Measurements from ENCODE around the gene ZNF329. TPM values are rescaled to one million over a fixed set of nuclear protein-coding genes. Genes with fewer than 3 reads are reported as not detected.

Gene ZNF329
- total RNA-seq, 2 donors from 2014 or later, result 16.7 to 24.7 TPM

DNA sequence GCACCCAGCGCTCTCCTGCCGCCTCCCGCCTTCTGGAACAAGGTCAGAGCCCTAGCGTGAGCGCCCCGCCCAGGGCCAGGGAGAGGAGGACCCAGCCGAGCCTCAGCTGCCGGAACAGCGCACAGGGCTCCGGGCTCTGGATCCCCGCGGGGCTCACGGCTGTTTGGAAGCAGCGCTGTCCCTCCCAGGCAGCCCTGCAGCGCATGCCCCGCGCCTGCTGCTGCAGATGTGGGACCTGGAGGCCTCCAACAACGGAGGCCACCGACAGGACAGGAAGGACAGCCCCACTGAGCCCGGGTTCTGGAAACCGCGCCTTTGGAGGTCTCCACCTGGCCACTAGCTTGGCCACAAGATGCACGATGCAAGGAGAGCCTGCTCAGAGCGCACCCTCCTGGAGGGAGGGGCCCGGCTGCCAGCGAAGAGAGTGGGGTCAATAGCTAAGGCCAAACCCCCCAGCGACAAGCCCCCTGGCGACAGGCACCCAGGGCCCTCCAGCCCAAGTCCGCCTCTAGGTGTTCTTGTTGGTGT lies 65.2 kb downstream of the ZNF329 start:
- Mint-ChIP-seq H3K27ac (no peak overlapping the region), H3K4me3 (no peak overlapping the region), H3K27me3 (ENCODE audit: insufficient read depth) (no peaks in the 10 kb centered on the region), H3K9me3 (peaks cover 27% of the 10 kb centered on the region), H3K4me1 (no peaks in the 10 kb centered on the region), H3K36me3 (ENCODE audit: low read depth) (peaks cover 57% of the 10 kb centered on the region)
- H3K4me3 ChIP-seq (ENCODE audit: low read length), result no peak overlapping the region
- 90 to 94% methylated on average over 17 to 29 of the region's 29 CpGs for WGBS, 2 experiments (ENCODE audit: insufficient coverage in 1 of 2, insufficient read length in 1 of 2)
- no peaks in the 10 kb centered on the region for H3K27me3 ChIP-seq (ENCODE audit: control insufficient read depth, insufficient read depth, low read length, poor library complexity, severe bottlenecking)
- no peak for TF ChIP-seq CTCF (conservative IDR thresholded peaks at IDR 0.05)
- no peak overlapping the region for H3K9ac ChIP-seq (ENCODE audit: extremely low read depth, low read length, poor library complexity, severe bottlenecking)
- peaks cover 19% of the 10 kb centered on the region for H3K9me3 ChIP-seq (ENCODE audit: control insufficient read depth, low read length)
- H3K27ac ChIP-seq (ENCODE audit: low read depth, low read length), result no peak overlapping the region
- DNase-seq, result no peak
- H3K4me1 ChIP-seq (ENCODE audit: control insufficient read depth, insufficient read depth, low read length), result no peaks in the 10 kb centered on the region
- peaks cover 40% of the 10 kb centered on the region for H3K36me3 ChIP-seq (ENCODE audit: control insufficient read depth, insufficient read depth, low read length)

- no peak for DNase-seq
- no peaks in the 10 kb centered on the region for H3K27me3 Mint-ChIP-seq (ENCODE audit: insufficient read depth)
- no peak overlapping the region for H3K27ac Mint-ChIP-seq
- Histone ChIP-seq H3K27ac (ENCODE audit: low read depth, low read length) (no peak overlapping the region), H3K27me3 (ENCODE audit: control insufficient read depth, insufficient read depth, low read length, poor library complexity, severe bottlenecking) (no peaks in the 10 kb centered on the region), H3K9me3 (ENCODE audit: control insufficient read depth, low read length) (peaks cover 19% of the 10 kb centered on the region), H3K9ac (ENCODE audit: extremely low read depth, low read length, poor library complexity, severe bottlenecking) (no peak overlapping the region), H3K4me1 (ENCODE audit: control insufficient read depth, insufficient read depth, low read length) (no peaks in the 10 kb centered on the region), H3K4me3 (ENCODE audit: low read length) (no peak overlapping the region), H3K36me3 (ENCODE audit: control insufficient read depth, insufficient read depth, low read length) (peaks cover 34% of the 10 kb centered on the region)
- peaks cover 34% of the 10 kb centered on the region for H3K9me3 Mint-ChIP-seq
- peaks cover 52% of the 10 kb centered on the region for H3K36me3 Mint-ChIP-seq (ENCODE audit: low read depth)
- 95 to 97% methylated on average over 41 to 69 of the region's 69 CpGs for WGBS, 2 experiments (ENCODE audit: insufficient coverage in 1 of 2, insufficient read length in 1 of 2)
- H3K4me3 Mint-ChIP-seq, result no peak overlapping the region
- H3K4me1 Mint-ChIP-seq, result no peaks in the 10 kb centered on the region
- TF ChIP-seq CTCF (conservative IDR thresholded peaks at IDR 0.05), result no peak
Observed at GRCh38 chr19:58084596-58085347, 65.8 kb downstream of the ZNF329 start.

- peaks cover 47% of the 10 kb centered on the region for H3K9me3 Mint-ChIP-seq
Observed at GRCh38 chr19:58083021-58083420, 67.6 kb downstream of the ZNF329 start.

More at GRCh38 chr19:58083021-58083420, 67.6 kb downstream of the ZNF329 start:
- Mint-ChIP-seq H3K4me1 (no peaks in the 10 kb centered on the region), H3K27ac (no peak overlapping the region), H3K4me3 (no peak overlapping the region), H3K27me3 (ENCODE audit: insufficient read depth) (no peaks in the 10 kb centered on the region), H3K36me3 (ENCODE audit: low read depth) (peaks cover 45% of the 10 kb centered on the region)
- H3K4me1 ChIP-seq (ENCODE audit: control insufficient read depth, insufficient read depth, low read length), result no peaks in the 10 kb centered on the region
- TF ChIP-seq CTCF (conservative IDR thresholded peaks at IDR 0.05), result no peak
- peaks cover 18% of the 10 kb centered on the region for H3K9me3 ChIP-seq (ENCODE audit: control insufficient read depth, low read length)
- no peak overlapping the region for H3K9ac ChIP-seq (ENCODE audit: extremely low read depth, low read length, poor library complexity, severe bottlenecking)
- no peak for DNase-seq
- peaks cover 25% of the 10 kb centered on the region for H3K36me3 ChIP-seq (ENCODE audit: control insufficient read depth, insufficient read depth, low read length)
- no peak overlapping the region for H3K27ac ChIP-seq (ENCODE audit: low read depth, low read length)
- no peaks in the 10 kb centered on the region for H3K27me3 ChIP-seq (ENCODE audit: control insufficient read depth, insufficient read depth, low read length, poor library complexity, severe bottlenecking)
- H3K4me3 ChIP-seq (ENCODE audit: low read length), result no peak overlapping the region
- 86 to 100% methylated on average over 2 of the region's 3 CpGs for WGBS, 2 experiments (ENCODE audit: insufficient coverage in 1 of 2, insufficient read length in 1 of 2)

All from endodermal cell (in vitro differentiated cells).